A549 (cell line): ENCODE results near the gene MAGEA9.

ENCODE experiments used
- CEBPB ChIP-seq, 2 experiments: fragments of >200 bp in 1 of 2; sonication (Bioruptor Twin) in 1 of 2; formaldehyde crosslinking in 1 of 2; IDR thresholded peaks; 2 replicates each; pipeline ENCODE4 v1.6.1; 2012 to 2016
- CTCF ChIP-seq: fragments of >200 bp; sonication (Bioruptor Twin); formaldehyde crosslinking; IDR thresholded peaks from 3 replicates; pipeline ENCODE4 v1.5.1; 2016
- GATA3 ChIP-seq: IDR thresholded peaks from 2 replicates; pipeline ENCODE4 v1.6.1; 2012; ENCODE audit warnings: borderline replicate concordance
- POLR2A ChIP-seq: IDR thresholded peaks from 2 replicates; pipeline ENCODE4 v1.6.1; 2012; ENCODE audit warnings: mild to moderate bottlenecking, low read length
- SREBF2 ChIP-seq: fragments of 450-650 bp; IDR thresholded peaks from 2 replicates; pipeline ENCODE4 v1.6.1; 2014; ENCODE audit warnings: mild to moderate bottlenecking, moderate library complexity
- TP53 ChIP-seq: fragments of 250-450 bp; sonication (Bioruptor Pico); IDR thresholded peaks from 2 replicates; pipeline ENCODE4 v1.5.0; 2021; ENCODE audit warnings: mild to moderate bottlenecking, moderate library complexity
- ZFP36 ChIP-seq: fragments of 450-650 bp; IDR thresholded peaks from 2 replicates; pipeline ENCODE4 v1.6.1; 2014; ENCODE audit warnings: borderline replicate concordance; ENCODE audit not compliant: partially characterized antibody
- TF ChIP-seq, protein P1 (sequence below): fragments of 200-600 bp; sonication (generic); IDR thresholded peaks from 2 replicates; pipeline ENCODE4 v1.6.1; 2016; ENCODE audit warnings: antibody characterized with exemption, mild to moderate bottlenecking, moderate library complexity

DNA sequence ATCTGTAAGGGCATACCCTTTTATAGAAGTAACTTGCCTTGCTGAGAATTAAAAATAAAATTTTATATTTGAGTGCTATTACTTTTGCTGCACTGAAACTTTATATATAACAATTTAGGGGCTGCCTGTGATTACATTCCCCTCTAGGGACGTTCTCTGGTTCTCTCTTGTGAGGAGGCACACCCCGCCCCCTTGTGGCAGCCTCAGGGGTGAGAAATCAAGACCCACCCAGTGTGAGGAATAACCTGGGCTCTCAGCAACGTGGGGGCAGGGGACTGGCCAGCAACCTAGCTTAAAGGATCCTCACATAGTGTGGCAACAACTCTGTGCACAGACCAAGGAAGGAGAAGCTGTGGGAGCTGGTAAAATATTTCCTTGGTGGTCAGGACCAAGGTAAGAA lies 43.7 kb downstream of the MAGEA9 start:
- TF ChIP-seq CEBPB (IDR thresholded peaks at IDR 0.05) (no peak), ZFP36 (no peak), TP53 (CRISPR knock-in tag) (no peak), CTCF (0 out of 3 replicates have a peak, but pooled peaks have one; percentile 15), POLR2A (no peak), GATA3 (no peak), SREBF2 (no peak)
- TF ChIP-seq, protein P1, sequence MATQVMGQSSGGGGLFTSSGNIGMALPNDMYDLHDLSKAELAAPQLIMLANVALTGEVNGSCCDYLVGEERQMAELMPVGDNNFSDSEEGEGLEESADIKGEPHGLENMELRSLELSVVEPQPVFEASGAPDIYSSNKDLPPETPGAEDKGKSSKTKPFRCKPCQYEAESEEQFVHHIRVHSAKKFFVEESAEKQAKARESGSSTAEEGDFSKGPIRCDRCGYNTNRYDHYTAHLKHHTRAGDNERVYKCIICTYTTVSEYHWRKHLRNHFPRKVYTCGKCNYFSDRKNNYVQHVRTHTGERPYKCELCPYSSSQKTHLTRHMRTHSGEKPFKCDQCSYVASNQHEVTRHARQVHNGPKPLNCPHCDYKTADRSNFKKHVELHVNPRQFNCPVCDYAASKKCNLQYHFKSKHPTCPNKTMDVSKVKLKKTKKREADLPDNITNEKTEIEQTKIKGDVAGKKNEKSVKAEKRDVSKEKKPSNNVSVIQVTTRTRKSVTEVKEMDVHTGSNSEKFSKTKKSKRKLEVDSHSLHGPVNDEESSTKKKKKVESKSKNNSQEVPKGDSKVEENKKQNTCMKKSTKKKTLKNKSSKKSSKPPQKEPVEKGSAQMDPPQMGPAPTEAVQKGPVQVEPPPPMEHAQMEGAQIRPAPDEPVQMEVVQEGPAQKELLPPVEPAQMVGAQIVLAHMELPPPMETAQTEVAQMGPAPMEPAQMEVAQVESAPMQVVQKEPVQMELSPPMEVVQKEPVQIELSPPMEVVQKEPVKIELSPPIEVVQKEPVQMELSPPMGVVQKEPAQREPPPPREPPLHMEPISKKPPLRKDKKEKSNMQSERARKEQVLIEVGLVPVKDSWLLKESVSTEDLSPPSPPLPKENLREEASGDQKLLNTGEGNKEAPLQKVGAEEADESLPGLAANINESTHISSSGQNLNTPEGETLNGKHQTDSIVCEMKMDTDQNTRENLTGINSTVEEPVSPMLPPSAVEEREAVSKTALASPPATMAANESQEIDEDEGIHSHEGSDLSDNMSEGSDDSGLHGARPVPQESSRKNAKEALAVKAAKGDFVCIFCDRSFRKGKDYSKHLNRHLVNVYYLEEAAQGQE = no peak
